GM19372 (cell line): ENCODE measurements around the gene SPATA20.
A peak's percentile ranks its signal among the peaks of the same experiment; 100 is the strongest.

ENCODE experiments used
- ATAC-seq: cut with Tn5 transposase; IDR thresholded peaks from one replicate; pipeline ENCODE4 v1.9.1; 2021; ENCODE audit warnings: mild to moderate bottlenecking, low read depth, moderate library complexity; ENCODE audit not compliant: unreplicated experiment

SPATA20 gene

GRCh38 chr17:50557630-50558029 lies 10.7 kb downstream of the SPATA20 start:
- ATAC-seq: no peak

- ATAC-seq: no peak
Measured at GRCh38 chr17:50558091-50558490, 11.1 kb downstream of the SPATA20 start.

- ATAC-seq: no peak
Measured at GRCh38 chr17:50558581-50558940, 11.6 kb downstream of the SPATA20 start.

- no peak for ATAC-seq
Measured at GRCh38 chr17:50558941-50559614, 12.1 kb downstream of the SPATA20 start.

GRCh38 chr17:50559674-50560184 lies 12.8 kb downstream of the SPATA20 start:
- ATAC-seq: no peak

- peak; percentile 96 for ATAC-seq
Measured at GRCh38 chr17:50560185-50560824, 13.3 kb downstream of the SPATA20 start, which contains the start of gene CACNA1G. CACNA1G (plus strand) TSS chr17:50560715; CDS start chr17:50561460, 745 bp downstream.

GRCh38 chr17:50560931-50561745 lies 14.2 kb downstream of the SPATA20 start:
- ATAC-seq: no peak

GRCh38 chr17:50561746-50562141 lies 14.8 kb downstream of the SPATA20 start:
- ATAC-seq: no peak

GRCh38 chr17:50562242-50563091 lies 15.5 kb downstream of the SPATA20 start:
- no peak for ATAC-seq

GRCh38 chr17:50563092-50563511 lies 16.1 kb downstream of the SPATA20 start:
- no peak for ATAC-seq

- ATAC-seq: no peak
Measured at GRCh38 chr17:50564916-50565315, 17.9 kb downstream of the SPATA20 start.

- no peak for ATAC-seq
Measured at GRCh38 chr17:50565402-50566350, 18.7 kb downstream of the SPATA20 start.

- ATAC-seq: no peak
Measured at GRCh38 chr17:50566886-50567285, 19.9 kb downstream of the SPATA20 start.

GRCh38 chr17:50568659-50569058 lies 21.7 kb downstream of the SPATA20 start:
- ATAC-seq: no peak

GRCh38 chr17:50569592-50569991 lies 22.6 kb downstream of the SPATA20 start:
- no peak for ATAC-seq

- ATAC-seq: no peak
Measured at GRCh38 chr17:50570032-50570431, 23.1 kb downstream of the SPATA20 start.

GRCh38 chr17:50570528-50570927 lies 23.6 kb downstream of the SPATA20 start:
- no peak for ATAC-seq

- no peak for ATAC-seq
Measured at GRCh38 chr17:50571681-50572080, 24.7 kb downstream of the SPATA20 start.

- no peak for ATAC-seq
Measured at GRCh38 chr17:50572541-50572940, 25.6 kb downstream of the SPATA20 start.
